IMR-90 (cell line): ENCODE measurements around the gene NAA35. TPM values are rescaled to one million over a fixed set of nuclear protein-coding genes. Genes with fewer than 3 reads are reported as not detected.
"Not testable (repeated sequence)": the region's sequence is repeated elsewhere in the genome, so short reads cannot be mapped to it uniquely, and the experiment has no call there.

Experiments used
- ATAC-seq: fragments of 200-7000 bp; cut with Tn5 transposase; 2 replicates; pipeline ENCODE4 v1.9.1; 2020; ENCODE audit warnings: low read depth, mild to moderate bottlenecking, moderate library complexity
- BruUV-seq: library from RNA; stranded (reverse); fragments of 400-500 nt; replicated peaks from 2 replicates; lab custom pipeline; 2021; lab: Mats Ljungman, UMichigan
- CTCF ChIA-PET: fragments of 300-600 bp; formaldehyde crosslinking; extraction: SDS; loops from one replicate; lab custom pipeline; 2021; ENCODE audit warnings: antibody characterized with exemption; lab: Yijun Ruan, JAX
- POLR2A ChIA-PET: fragments of 300-600 bp; sonication (Branson Sonifier 250); formaldehyde crosslinking; loops from one replicate; lab custom pipeline; 2022; ENCODE audit warnings: antibody characterized with exemption; ENCODE audit not compliant: unreplicated experiment; lab: Charles Lee
- DNase-seq: peaks from one replicate; pipeline ENCODE4 v3.0.0; 2013
- H2AFZ ChIP-seq: replicated peaks from 2 replicates; pipeline ENCODE3; 2013; ENCODE audit warnings: low read length, mild to moderate bottlenecking; ENCODE audit not compliant: poor library complexity
- H2AK5ac ChIP-seq: 2 replicates; pipeline ENCODE4 v1.6.1; 2013; ENCODE audit warnings: low read depth, low read length, inconsistent platforms
- H2AK9ac ChIP-seq: replicated peaks from 2 replicates; pipeline ENCODE3; 2013; ENCODE audit warnings: mild to moderate bottlenecking, low read depth, low read length, moderate library complexity; ENCODE audit not compliant: poor library complexity
- H2BK120ac ChIP-seq: 2 replicates; pipeline ENCODE4 v1.6.1; 2013; ENCODE audit warnings: low read depth, low read length, inconsistent platforms
- H2BK15ac ChIP-seq: 3 replicates; pipeline ENCODE4 v1.6.1; 2013; ENCODE audit warnings: low read depth, low read length, inconsistent platforms
- H2BK20ac ChIP-seq: 2 replicates; pipeline ENCODE4 v1.6.1; 2013; ENCODE audit warnings: low read depth, mild to moderate bottlenecking, inconsistent platforms, low read length, moderate library complexity
- H2BK5ac ChIP-seq: 2 replicates; pipeline ENCODE4 v1.6.1; 2013; ENCODE audit warnings: mild to moderate bottlenecking, low read depth, low read length, inconsistent platforms; ENCODE audit not compliant: poor library complexity, severe bottlenecking
- H3K14ac ChIP-seq: replicated peaks from 2 replicates; pipeline ENCODE4 v1.6.1; 2013; ENCODE audit warnings: low read depth, low read length, inconsistent platforms
- H3K18ac ChIP-seq: 2 replicates; pipeline ENCODE4 v1.6.1; 2013; ENCODE audit warnings: low read depth, low read length, control low read depth
- H3K23ac ChIP-seq: 2 replicates; pipeline ENCODE4 v1.6.1; 2013; ENCODE audit warnings: low read depth, low read length, inconsistent platforms
- H3K27ac ChIP-seq: 2 replicates; pipeline ENCODE4 v1.5.1; 2013; ENCODE audit warnings: mild to moderate bottlenecking, control low read depth, low read length; ENCODE audit not compliant: insufficient read depth
- H3K27me3 ChIP-seq: 2 replicates; pipeline ENCODE4 v1.6.1; 2013; ENCODE audit warnings: low read length; ENCODE audit not compliant: control insufficient read depth, insufficient read depth
- H3K36me3 ChIP-seq: 2 replicates; pipeline ENCODE4 v1.6.1; 2013; ENCODE audit warnings: low read length, mixed read lengths; ENCODE audit not compliant: control insufficient read depth, insufficient read depth
- H3K4ac ChIP-seq: 2 replicates; pipeline ENCODE4 v1.6.1; 2013; ENCODE audit warnings: low read depth, low read length, inconsistent platforms
- H3K4me1 ChIP-seq: 2 replicates; pipeline ENCODE4 v1.6.1; 2013; ENCODE audit warnings: low read length, mixed read lengths; ENCODE audit not compliant: control insufficient read depth, insufficient read depth
- H3K4me2 ChIP-seq: 2 replicates; pipeline ENCODE4 v1.6.1; 2013; ENCODE audit warnings: low read depth, mild to moderate bottlenecking, control low read depth, low read length, moderate library complexity
- H3K4me3 ChIP-seq: 2 replicates; pipeline ENCODE4 v1.5.1; 2013; ENCODE audit warnings: low read depth, mild to moderate bottlenecking, control low read depth, low read length, moderate library complexity; ENCODE audit not compliant: insufficient read depth
- H3K56ac ChIP-seq: 2 replicates; pipeline ENCODE4 v1.6.1; 2013; ENCODE audit warnings: low read length, inconsistent platforms; ENCODE audit not compliant: insufficient read depth; ENCODE audit errors: extremely low read depth
- H3K79me1 ChIP-seq, 2 experiments: 2 replicates each; pipeline ENCODE4 v1.6.1; 2013; ENCODE audit warnings: low read length in 2 of 2, inconsistent platforms in 1 of 2, low read depth in 1 of 2
- H3K9ac ChIP-seq: 2 replicates; pipeline ENCODE4 v1.6.1; 2013; ENCODE audit warnings: low read depth, low read length, control low read depth
- H3K9me1 ChIP-seq: 2 replicates; pipeline ENCODE4 v1.6.1; 2013; ENCODE audit warnings: low read length, inconsistent platforms; ENCODE audit not compliant: insufficient read depth
- H3K9me3 ChIP-seq: 2 replicates; pipeline ENCODE4 v1.6.1; 2013; ENCODE audit warnings: low read length; ENCODE audit not compliant: control insufficient read depth, insufficient read depth
- H4K20me1 ChIP-seq: 2 replicates; pipeline ENCODE4 v1.6.1; 2013; ENCODE audit warnings: low read length, inconsistent platforms; ENCODE audit not compliant: insufficient read depth
- H4K5ac ChIP-seq: 2 replicates; pipeline ENCODE4 v1.6.1; 2013; ENCODE audit warnings: mild to moderate bottlenecking, low read depth, low read length, control low read depth
- H4K8ac ChIP-seq, 2 experiments: 2 replicates each; pipeline ENCODE4 v1.6.1; 2013; ENCODE audit warnings: low read depth in 2 of 2, low read length in 2 of 2, control low read depth in 1 of 2, inconsistent platforms in 1 of 2
- H4K91ac ChIP-seq: 2 replicates; pipeline ENCODE4 v1.6.1; 2013; ENCODE audit warnings: low read depth, low read length, inconsistent platforms; ENCODE audit not compliant: insufficient read depth
- MAFK ChIP-seq: IDR thresholded peaks from 2 replicates; pipeline ENCODE4 v1.6.1; 2012; ENCODE audit warnings: low read depth, low read length, improper control_type of control experiment
- MAZ ChIP-seq: IDR thresholded peaks from 2 replicates; pipeline ENCODE4 v1.6.1; 2012; ENCODE audit warnings: low read depth, mild to moderate bottlenecking, low read length, improper control_type of control experiment, moderate library complexity, borderline replicate concordance
- MXI1 ChIP-seq: IDR thresholded peaks from 2 replicates; pipeline ENCODE4 v1.6.1; 2012; ENCODE audit warnings: low read depth, mild to moderate bottlenecking, low read length, moderate library complexity, borderline replicate concordance
- NFE2L2 ChIP-seq: fragments of 150-350 bp; IDR thresholded peaks from 2 replicates; pipeline ENCODE4 v1.6.1; 2016; ENCODE audit warnings: low read depth, mild to moderate bottlenecking, low read length
- POLR2A ChIP-seq: IDR thresholded peaks from 2 replicates; pipeline ENCODE4 v1.6.1; 2012; ENCODE audit warnings: mild to moderate bottlenecking, low read depth, low read length
- RAD21 ChIP-seq: IDR thresholded peaks from 2 replicates; pipeline ENCODE4 v1.6.1; 2012; ENCODE audit warnings: low read length, improper control_type of control experiment
- RCOR1 ChIP-seq: IDR thresholded peaks from 2 replicates; pipeline ENCODE4 v1.6.1; 2012; ENCODE audit warnings: mild to moderate bottlenecking, low read length, improper control_type of control experiment; ENCODE audit not compliant: insufficient replicate concordance
- RFX5 ChIP-seq: IDR thresholded peaks from 2 replicates; pipeline ENCODE4 v1.8.0; 2012; ENCODE audit warnings: low read depth, mild to moderate bottlenecking, low read length, moderate library complexity
- SMC3 ChIP-seq: fragments of 150-350 bp; IDR thresholded peaks from 2 replicates; pipeline ENCODE4 v1.6.1; 2016; ENCODE audit warnings: low read depth, mild to moderate bottlenecking, antibody characterized with exemption, low read length, moderate library complexity
- WGBS, 2 experiments: methylation state at CpG; one replicate each; pipeline versions ENCODE4 v1.1.5 to v1.1.7; 2013; ENCODE audit warnings: missing lambda C conversion rate in 2 of 2; ENCODE audit not compliant: insufficient read length in 1 of 2; ENCODE audit errors: extremely low coverage in 2 of 2; 5-methylcytosine and 5-hydroxymethylcytosine counted together
- dilution Hi-C: fragments of 300-500 bp; cut with HindIII; formaldehyde crosslinking; loops from one replicate; pipeline ENCODE4 v1.14.3; 2018; ENCODE audit warnings: low sequenced_read_pairs; ENCODE audit not compliant: unreplicated experiment
- in situ Hi-C: fragments of 300-500 bp; cut with MboI; formaldehyde crosslinking; loops from 3 replicates; pipeline ENCODE4 v1.14.3; 2019; ENCODE audit warnings: low sequenced_read_pairs, inconsistent platforms, mixed read lengths
- intact Hi-C: fragments of 100-400 bp; cut with micrococcal nuclease; formaldehyde crosslinking; loops from 2 replicates; pipeline ENCODE4 v1.10.0; 2022
- polyA plus RNA-seq, 3 experiments: library from polyadenylated mRNA; depleted of rRNA; stranded (reverse); fragments of >200 nt; gene quantifications; 2 replicates each; pipeline ENCODE4 v1.2.3, GENCODE V29; 2012; ENCODE audit warnings: low replicate concordance in 1 of 3
- total RNA-seq: library from RNA; depleted of rRNA; stranded (reverse); fragments of >200 nt; gene quantifications from 2 replicates; pipeline ENCODE4 v1.2.3, GENCODE V29; 2012
- TF ChIP-seq, protein P1 (sequence below): fragments of 150-350 bp; IDR thresholded peaks from 2 replicates; pipeline ENCODE4 v1.6.1; 2016; ENCODE audit warnings: low read depth, mild to moderate bottlenecking, low read length, moderate library complexity, borderline replicate concordance

The NAA35 gene
- total and polyA plus RNA-seq, 2 of the 4 experiments (the other 2 are of a cell fraction), result 13.1 to 16.5 TPM

DNA sequence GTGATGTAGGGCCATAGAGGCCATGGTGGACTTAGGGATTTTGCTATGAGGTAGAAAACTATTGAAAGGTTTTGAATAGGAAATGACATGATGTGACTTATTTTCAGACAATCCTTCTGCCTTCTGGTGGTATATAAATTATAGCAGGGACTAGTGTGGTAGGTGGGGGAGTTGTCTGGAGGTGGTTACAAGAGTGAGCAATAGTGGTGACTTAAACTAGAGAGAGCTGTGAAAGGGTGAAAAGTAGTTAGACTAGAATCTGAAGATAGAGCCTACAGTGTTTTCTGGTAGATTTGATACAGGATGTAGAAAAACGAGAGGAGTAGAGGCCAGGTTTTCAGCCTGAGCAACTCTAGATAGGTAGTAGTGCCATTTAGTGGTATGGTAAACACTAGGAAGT, 32.3 kb downstream of the NAA35 start:
- H3K4me1 ChIP-seq, result no peaks in the 10 kb centered on the region
- no CpG with 5 or more reads among the region's 1 CpG for WGBS, 2 experiments
- dilution Hi-C loops (no loop called here), in situ Hi-C loops (no loop called here), intact Hi-C loops (no loop called here)
- no peaks in the 10 kb centered on the region for H3K27me3 ChIP-seq
- H2AK5ac ChIP-seq, result no peak overlapping the region
- no peak overlapping the region for H2BK120ac ChIP-seq
- CTCF ChIA-PET, result no interaction called here
- H3K79me1 ChIP-seq, result peaks cover 0 to 9% of the 10 kb centered on the region in 2 experiments; a peak in 2 of 4 replicates
- H3K23ac ChIP-seq, result no peak overlapping the region
- no peak overlapping the region for H3K4ac ChIP-seq
- no peak overlapping the region for H3K27ac ChIP-seq
- no TSS peak for BruUV-seq
- no peak overlapping the region for H3K56ac ChIP-seq
- H4K20me1 ChIP-seq, result no peaks in the 10 kb centered on the region
- no peak overlapping the region for H2AFZ ChIP-seq
- peaks cover 6% of the 10 kb centered on the region for H3K36me3 ChIP-seq
- no peak overlapping the region for H3K9ac ChIP-seq
- H4K91ac ChIP-seq, result no peak overlapping the region
- no peaks in the 10 kb centered on the region for H3K9me3 ChIP-seq
- no peak for TF ChIP-seq MAFK
- no peak for TF ChIP-seq RFX5
- TF ChIP-seq RAD21, result no peak
- no peak for TF ChIP-seq POLR2A
- no peak for TF ChIP-seq NFE2L2
- TF ChIP-seq MAZ, result no peak
- TF ChIP-seq, protein P1, sequence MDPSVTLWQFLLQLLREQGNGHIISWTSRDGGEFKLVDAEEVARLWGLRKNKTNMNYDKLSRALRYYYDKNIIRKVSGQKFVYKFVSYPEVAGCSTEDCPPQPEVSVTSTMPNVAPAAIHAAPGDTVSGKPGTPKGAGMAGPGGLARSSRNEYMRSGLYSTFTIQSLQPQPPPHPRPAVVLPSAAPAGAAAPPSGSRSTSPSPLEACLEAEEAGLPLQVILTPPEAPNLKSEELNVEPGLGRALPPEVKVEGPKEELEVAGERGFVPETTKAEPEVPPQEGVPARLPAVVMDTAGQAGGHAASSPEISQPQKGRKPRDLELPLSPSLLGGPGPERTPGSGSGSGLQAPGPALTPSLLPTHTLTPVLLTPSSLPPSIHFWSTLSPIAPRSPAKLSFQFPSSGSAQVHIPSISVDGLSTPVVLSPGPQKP, result no peak
- no peak for TF ChIP-seq SMC3
- no peak for TF ChIP-seq RCOR1
- TF ChIP-seq MXI1, result no peak
- H3K9me1 ChIP-seq, result no peaks in the 10 kb centered on the region
- no peak for DNase-seq
- H3K4me2 ChIP-seq, result no peak overlapping the region
- ATAC-seq, result no peak
- H4K5ac ChIP-seq, result no peak overlapping the region
- no peak overlapping the region for H2BK5ac ChIP-seq
- H3K14ac ChIP-seq, result no peak overlapping the region
- H3K18ac ChIP-seq, result no peak overlapping the region
- H3K4me3 ChIP-seq, result no peak overlapping the region
- H2AK9ac ChIP-seq, result no peak overlapping the region
- no peak overlapping the region for H2BK20ac ChIP-seq
- no peak overlapping the region for H4K8ac ChIP-seq
- POLR2A ChIA-PET, result no interaction called here
- H2BK15ac ChIP-seq, result no peak overlapping the region

DNA sequence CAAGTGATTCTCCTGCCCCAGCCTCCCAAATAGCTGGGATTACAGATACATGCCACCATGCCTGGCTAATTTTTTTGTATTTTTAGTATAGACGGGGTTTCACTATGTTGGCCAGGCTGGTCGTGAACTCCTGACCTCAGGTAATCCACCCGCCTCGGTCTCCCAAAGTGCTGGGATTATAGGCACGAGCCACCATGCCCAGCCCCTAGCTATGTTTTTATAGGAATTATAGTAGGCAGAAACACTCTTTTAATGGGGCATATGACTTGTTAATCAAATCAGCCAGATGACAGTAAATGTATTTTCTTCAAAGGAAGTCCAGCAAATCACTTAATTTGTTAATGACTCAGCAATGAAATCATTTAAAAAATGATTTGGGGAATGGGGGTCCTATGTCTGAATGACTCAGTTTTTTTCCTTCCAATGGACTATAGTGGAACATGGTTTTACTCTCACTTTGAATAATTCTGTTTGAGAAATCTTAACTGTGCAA, 33.2 kb downstream of the NAA35 start:
- POLR2A ChIA-PET, dilution Hi-C loops: not testable (repeated sequence)

More for the DNA sequence above, 33.2 kb downstream of the NAA35 start:
- ATAC-seq, H3K9me3 ChIP-seq, H3K14ac ChIP-seq, H4K5ac ChIP-seq, H4K20me1 ChIP-seq, CTCF ChIA-PET, H4K91ac ChIP-seq, H3K9ac ChIP-seq, H3K27me3 ChIP-seq, H3K4ac ChIP-seq, H3K18ac ChIP-seq, H3K4me1 ChIP-seq, H3K4me3 ChIP-seq, H2AK9ac ChIP-seq, H3K27ac ChIP-seq, H2BK20ac ChIP-seq, H3K23ac ChIP-seq, DNase-seq, in situ Hi-C loops, H3K79me1 ChIP-seq, H3K56ac ChIP-seq, H2AFZ ChIP-seq, H4K8ac ChIP-seq, H2BK120ac ChIP-seq, intact Hi-C loops, H2BK15ac ChIP-seq, H3K4me2 ChIP-seq, H3K9me1 ChIP-seq, H2AK5ac ChIP-seq, BruUV-seq, H2BK5ac ChIP-seq: not testable (repeated sequence)
- peaks cover 12% of the 10 kb centered on the region for H3K36me3 ChIP-seq
- 100% methylated on average over 3 of the region's 5 CpGs; no CpG with 5 or more reads in 1 of the 2 experiments for WGBS, 2 experiments
